Stimulated activated CD4-positive, alpha-beta T cell treated with anti-CD3 and anti-CD28 coated beads, Interleukin-15, amount 100 ng/mL, for 1 hour (primary cell): ENCODE results near the gene CLDN20.
"Not testable (repeated sequence)": the region's sequence is repeated elsewhere in the genome, so short reads cannot be mapped to it uniquely, and the experiment has no call there.

ENCODE experiments used
- DNase-seq, 2 donors: peaks; one replicate each; pipeline ENCODE4 v3.0.0-alpha.2; 2020; ENCODE audit warnings: low read depth in 1 of 2, low spot score in 1 of 2

The CLDN20 gene

GRCh38 chr6:155310596-155310995, 46.8 kb downstream of the CLDN20 start:
- DNase-seq, result no peak

- no peak for DNase-seq
Measured at GRCh38 chr6:155311086-155311485, 47.3 kb downstream of the CLDN20 start.

- no peak for DNase-seq
Measured at GRCh38 chr6:155311583-155311982, 47.8 kb downstream of the CLDN20 start.

- not testable (repeated sequence) for DNase-seq
Measured at GRCh38 chr6:155312950-155313349, 49.1 kb downstream of the CLDN20 start.

- DNase-seq, result no peak
Measured at GRCh38 chr6:155313602-155314091, 49.8 kb downstream of the CLDN20 start.

- DNase-seq, result peak; percentile 92 to 95
Measured at GRCh38 chr6:155314092-155314772, 50.4 kb downstream of the CLDN20 start, which contains the start of gene TFB1M. Gene TFB1M, minus strand, starts transcription at chr6:155314484. Its CDS starts 56 bp downstream, at chr6:155314428.

- DNase-seq, result peak in 1 of 2 donors; percentile 2
Measured at GRCh38 chr6:155314773-155315515, 51.1 kb downstream of the CLDN20 start.

GRCh38 chr6:155315516-155315871, 51.7 kb downstream of the CLDN20 start:
- DNase-seq, result no peak

GRCh38 chr6:155316419-155316818, 52.6 kb downstream of the CLDN20 start:
- DNase-seq, result no peak

- DNase-seq, result no peak
Measured at GRCh38 chr6:155317186-155317585, 53.4 kb downstream of the CLDN20 start.

- no peak for DNase-seq
Measured at GRCh38 chr6:155319902-155320301, 56.1 kb downstream of the CLDN20 start.

- no peak for DNase-seq
Measured at GRCh38 chr6:155324172-155324571, 60.4 kb downstream of the CLDN20 start.

GRCh38 chr6:155324993-155325392, 61.2 kb downstream of the CLDN20 start:
- DNase-seq, result no peak

GRCh38 chr6:155325700-155326516, 62.1 kb downstream of the CLDN20 start:
- no peak for DNase-seq
